IMR-90 (cell line): Measurements from ENCODE around the gene RBMS2. TPM values are rescaled to one million over a fixed set of nuclear protein-coding genes. Genes with fewer than 3 reads are reported as not detected.

ENCODE experiments used
- ATAC-seq: fragments of 200-7000 bp; cut with Tn5 transposase; 2 replicates; pipeline ENCODE4 v1.9.1; 2020; ENCODE audit warnings: low read depth, mild to moderate bottlenecking, moderate library complexity
- BruUV-seq: library from RNA; stranded (reverse); fragments of 400-500 nt; replicated peaks from 2 replicates; lab custom pipeline; 2021; lab: Mats Ljungman, UMichigan
- CTCF ChIA-PET: fragments of 300-600 bp; formaldehyde crosslinking; extraction: SDS; loops from one replicate; lab custom pipeline; 2021; ENCODE audit warnings: antibody characterized with exemption; lab: Yijun Ruan, JAX
- POLR2A ChIA-PET: fragments of 300-600 bp; sonication (Branson Sonifier 250); formaldehyde crosslinking; loops from one replicate; lab custom pipeline; 2022; ENCODE audit warnings: antibody characterized with exemption; ENCODE audit not compliant: unreplicated experiment; lab: Charles Lee
- DNase-seq: peaks from one replicate; pipeline ENCODE4 v3.0.0; 2013
- H2AFZ ChIP-seq: replicated peaks from 2 replicates; pipeline ENCODE3; 2013; ENCODE audit warnings: low read length, mild to moderate bottlenecking; ENCODE audit not compliant: poor library complexity
- H2AK5ac ChIP-seq: 2 replicates; pipeline ENCODE4 v1.6.1; 2013; ENCODE audit warnings: low read depth, low read length, inconsistent platforms
- H2AK9ac ChIP-seq: replicated peaks from 2 replicates; pipeline ENCODE3; 2013; ENCODE audit warnings: mild to moderate bottlenecking, low read depth, low read length, moderate library complexity; ENCODE audit not compliant: poor library complexity
- H2BK120ac ChIP-seq: 2 replicates; pipeline ENCODE4 v1.6.1; 2013; ENCODE audit warnings: low read depth, low read length, inconsistent platforms
- H2BK15ac ChIP-seq: 3 replicates; pipeline ENCODE4 v1.6.1; 2013; ENCODE audit warnings: low read depth, low read length, inconsistent platforms
- H2BK20ac ChIP-seq: 2 replicates; pipeline ENCODE4 v1.6.1; 2013; ENCODE audit warnings: low read depth, mild to moderate bottlenecking, inconsistent platforms, low read length, moderate library complexity
- H2BK5ac ChIP-seq: 2 replicates; pipeline ENCODE4 v1.6.1; 2013; ENCODE audit warnings: mild to moderate bottlenecking, low read depth, low read length, inconsistent platforms; ENCODE audit not compliant: poor library complexity, severe bottlenecking
- H3K14ac ChIP-seq: replicated peaks from 2 replicates; pipeline ENCODE4 v1.6.1; 2013; ENCODE audit warnings: low read depth, low read length, inconsistent platforms
- H3K18ac ChIP-seq: 2 replicates; pipeline ENCODE4 v1.6.1; 2013; ENCODE audit warnings: low read depth, low read length, control low read depth
- H3K23ac ChIP-seq: 2 replicates; pipeline ENCODE4 v1.6.1; 2013; ENCODE audit warnings: low read depth, low read length, inconsistent platforms
- H3K27ac ChIP-seq: 2 replicates; pipeline ENCODE4 v1.5.1; 2013; ENCODE audit warnings: mild to moderate bottlenecking, control low read depth, low read length; ENCODE audit not compliant: insufficient read depth
- H3K27me3 ChIP-seq: 2 replicates; pipeline ENCODE4 v1.6.1; 2013; ENCODE audit warnings: low read length; ENCODE audit not compliant: control insufficient read depth, insufficient read depth
- H3K36me3 ChIP-seq: 2 replicates; pipeline ENCODE4 v1.6.1; 2013; ENCODE audit warnings: low read length, mixed read lengths; ENCODE audit not compliant: control insufficient read depth, insufficient read depth
- H3K4ac ChIP-seq: 2 replicates; pipeline ENCODE4 v1.6.1; 2013; ENCODE audit warnings: low read depth, low read length, inconsistent platforms
- H3K4me1 ChIP-seq: 2 replicates; pipeline ENCODE4 v1.6.1; 2013; ENCODE audit warnings: low read length, mixed read lengths; ENCODE audit not compliant: control insufficient read depth, insufficient read depth
- H3K4me2 ChIP-seq: 2 replicates; pipeline ENCODE4 v1.6.1; 2013; ENCODE audit warnings: low read depth, mild to moderate bottlenecking, control low read depth, low read length, moderate library complexity
- H3K4me3 ChIP-seq: 2 replicates; pipeline ENCODE4 v1.5.1; 2013; ENCODE audit warnings: low read depth, mild to moderate bottlenecking, control low read depth, low read length, moderate library complexity; ENCODE audit not compliant: insufficient read depth
- H3K56ac ChIP-seq: 2 replicates; pipeline ENCODE4 v1.6.1; 2013; ENCODE audit warnings: low read length, inconsistent platforms; ENCODE audit not compliant: insufficient read depth; ENCODE audit errors: extremely low read depth
- H3K79me1 ChIP-seq, 2 experiments: 2 replicates each; pipeline ENCODE4 v1.6.1; 2013; ENCODE audit warnings: low read length in 2 of 2, inconsistent platforms in 1 of 2, low read depth in 1 of 2
- H3K9ac ChIP-seq: 2 replicates; pipeline ENCODE4 v1.6.1; 2013; ENCODE audit warnings: low read depth, low read length, control low read depth
- H3K9me1 ChIP-seq: 2 replicates; pipeline ENCODE4 v1.6.1; 2013; ENCODE audit warnings: low read length, inconsistent platforms; ENCODE audit not compliant: insufficient read depth
- H3K9me3 ChIP-seq: 2 replicates; pipeline ENCODE4 v1.6.1; 2013; ENCODE audit warnings: low read length; ENCODE audit not compliant: control insufficient read depth, insufficient read depth
- H4K20me1 ChIP-seq: 2 replicates; pipeline ENCODE4 v1.6.1; 2013; ENCODE audit warnings: low read length, inconsistent platforms; ENCODE audit not compliant: insufficient read depth
- H4K5ac ChIP-seq: 2 replicates; pipeline ENCODE4 v1.6.1; 2013; ENCODE audit warnings: mild to moderate bottlenecking, low read depth, low read length, control low read depth
- H4K8ac ChIP-seq, 2 experiments: 2 replicates each; pipeline ENCODE4 v1.6.1; 2013; ENCODE audit warnings: low read depth in 2 of 2, low read length in 2 of 2, control low read depth in 1 of 2, inconsistent platforms in 1 of 2
- H4K91ac ChIP-seq: 2 replicates; pipeline ENCODE4 v1.6.1; 2013; ENCODE audit warnings: low read depth, low read length, inconsistent platforms; ENCODE audit not compliant: insufficient read depth
- BHLHE40 ChIP-seq: fragments of 150-350 bp; IDR thresholded peaks from 2 replicates; pipeline ENCODE4 v1.6.1; 2016; ENCODE audit warnings: mild to moderate bottlenecking, low read depth, low read length
- CEBPB ChIP-seq: IDR thresholded peaks from 2 replicates; pipeline ENCODE4 v1.6.1; 2012; ENCODE audit warnings: low read depth, low read length, improper control_type of control experiment
- ELK1 ChIP-seq: fragments of 150-350 bp; IDR thresholded peaks from 2 replicates; pipeline ENCODE4 v1.6.1; 2016; ENCODE audit warnings: low read depth, mild to moderate bottlenecking, low read length, moderate library complexity, borderline replicate concordance
- MAFK ChIP-seq: IDR thresholded peaks from 2 replicates; pipeline ENCODE4 v1.6.1; 2012; ENCODE audit warnings: low read depth, low read length, improper control_type of control experiment
- MAZ ChIP-seq: IDR thresholded peaks from 2 replicates; pipeline ENCODE4 v1.6.1; 2012; ENCODE audit warnings: low read depth, mild to moderate bottlenecking, low read length, improper control_type of control experiment, moderate library complexity, borderline replicate concordance
- MXI1 ChIP-seq: IDR thresholded peaks from 2 replicates; pipeline ENCODE4 v1.6.1; 2012; ENCODE audit warnings: low read depth, mild to moderate bottlenecking, low read length, moderate library complexity, borderline replicate concordance
- RAD21 ChIP-seq: IDR thresholded peaks from 2 replicates; pipeline ENCODE4 v1.6.1; 2012; ENCODE audit warnings: low read length, improper control_type of control experiment
- RFX5 ChIP-seq: IDR thresholded peaks from 2 replicates; pipeline ENCODE4 v1.8.0; 2012; ENCODE audit warnings: low read depth, mild to moderate bottlenecking, low read length, moderate library complexity
- WGBS, 2 experiments: methylation state at CpG; one replicate each; pipeline versions ENCODE4 v1.1.5 to v1.1.7; 2013; ENCODE audit warnings: missing lambda C conversion rate in 2 of 2; ENCODE audit not compliant: insufficient read length in 1 of 2; ENCODE audit errors: extremely low coverage in 2 of 2; 5-methylcytosine and 5-hydroxymethylcytosine counted together
- dilution Hi-C: fragments of 300-500 bp; cut with HindIII; formaldehyde crosslinking; loops from one replicate; pipeline ENCODE4 v1.14.3; 2018; ENCODE audit warnings: low sequenced_read_pairs; ENCODE audit not compliant: unreplicated experiment
- in situ Hi-C: fragments of 300-500 bp; cut with MboI; formaldehyde crosslinking; loops from 3 replicates; pipeline ENCODE4 v1.14.3; 2019; ENCODE audit warnings: low sequenced_read_pairs, inconsistent platforms, mixed read lengths
- intact Hi-C: fragments of 100-400 bp; cut with micrococcal nuclease; formaldehyde crosslinking; loops from 2 replicates; pipeline ENCODE4 v1.10.0; 2022
- polyA plus RNA-seq, 3 experiments: library from polyadenylated mRNA; depleted of rRNA; stranded (reverse); fragments of >200 nt; gene quantifications; 2 replicates each; pipeline ENCODE4 v1.2.3, GENCODE V29; 2012; ENCODE audit warnings: low replicate concordance in 1 of 3
- total RNA-seq: library from RNA; depleted of rRNA; stranded (reverse); fragments of >200 nt; gene quantifications from 2 replicates; pipeline ENCODE4 v1.2.3, GENCODE V29; 2012

Gene RBMS2
- total and polyA plus RNA-seq, 2 of the 4 experiments (the other 2 are of a cell fraction) = 38.0 to 43.6 TPM

DNA sequence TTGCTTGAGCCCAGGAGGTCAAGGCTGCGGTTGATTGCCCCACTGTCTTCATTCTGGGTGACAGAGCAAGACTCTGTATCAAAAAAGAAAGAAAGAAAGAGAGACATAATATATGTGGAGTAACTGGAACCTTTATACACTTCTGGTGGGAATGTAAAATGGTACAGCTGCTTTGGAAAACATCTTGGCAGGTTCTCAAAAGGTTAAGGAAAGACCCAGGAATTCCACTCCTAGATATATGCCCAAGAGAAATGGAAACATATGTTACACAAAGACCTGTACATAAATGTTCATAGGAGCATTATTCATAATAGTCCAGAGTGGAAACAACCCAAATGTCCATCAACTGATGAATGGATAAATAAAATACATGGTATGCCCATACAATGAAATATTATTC, 7.2 kb downstream of the RBMS2 start (continued):
- TF ChIP-seq ELK1 (no peak), BHLHE40 (no peak), MXI1 (no peak)

- intact Hi-C loops (no loop called here), in situ Hi-C loops (no loop called here), dilution Hi-C loops (no loop called here)
- no peak overlapping the region for H3K4me2 ChIP-seq
- peak overlapping the region; percentile 48; the same call in 1 of the 2 replicates for H2AK5ac ChIP-seq
- H2BK120ac ChIP-seq = peak overlapping the region; percentile 4; the same call in 1 of the 2 replicates
- H3K27ac ChIP-seq = peak overlapping the region; percentile 11; the same call in 1 of the 2 replicates
- H2AK9ac ChIP-seq = no peak overlapping the region
- H4K8ac ChIP-seq = peak overlapping the region in 1 of 2 experiments; percentile 27; a peak in 2 of 4 replicates
- H3K9me3 ChIP-seq = no peaks in the 10 kb centered on the region
- H2BK5ac ChIP-seq = peak overlapping the region; percentile 28
- no peak overlapping the region for H3K9ac ChIP-seq
- peaks cover 15% of the 10 kb centered on the region for H3K4me1 ChIP-seq
- no TSS peak for BruUV-seq
- POLR2A ChIA-PET = no interaction called here
- H3K18ac ChIP-seq = no peak overlapping the region; the same call in 1 of the 2 replicates
- 92% methylated on average over 3 of the region's 4 CpGs; no CpG with 5 or more reads in 1 of the 2 experiments for WGBS, 2 experiments
- peaks cover 23% of the 10 kb centered on the region for H4K20me1 ChIP-seq
- 0 out of 2 replicates have a peak overlapping the region, but pooled peaks have one; percentile 20 for H3K14ac ChIP-seq
- no peak for TF ChIP-seq MAZ
- TF ChIP-seq MAFK = no peak
- no peak for TF ChIP-seq ELK1
- no peak for TF ChIP-seq MXI1
- TF ChIP-seq RFX5 = no peak
- TF ChIP-seq CEBPB = 0 out of 2 replicates have a peak, but pooled peaks have one; percentile 34
- no peak for TF ChIP-seq RAD21
- no peak overlapping the region for H2BK20ac ChIP-seq
- DNase-seq (no peak), ATAC-seq (no peak)
- H3K4me3 ChIP-seq = no peak overlapping the region
- H3K23ac ChIP-seq = peak overlapping the region; percentile 23; the same call in 1 of the 2 replicates
- H2AFZ ChIP-seq = no peak overlapping the region
- peaks cover 0 to 42% of the 10 kb centered on the region in 2 experiments; a peak in 2 of 4 replicates for H3K79me1 ChIP-seq
- no peaks in the 10 kb centered on the region for H3K27me3 ChIP-seq
- peaks cover 13% of the 10 kb centered on the region for H3K9me1 ChIP-seq
- H4K91ac ChIP-seq = no peak overlapping the region
- H2BK15ac ChIP-seq = 0 out of 3 replicates have a peak overlapping the region, but pooled peaks have one; percentile 51
- CTCF ChIA-PET = no interaction called here
- no peak overlapping the region for H3K56ac ChIP-seq
- peak overlapping the region; percentile 19 for H3K4ac ChIP-seq
- H3K36me3 ChIP-seq = peaks cover 9% of the 10 kb centered on the region
- peak overlapping the region; percentile 32; the same call in 1 of the 2 replicates for H4K5ac ChIP-seq
Measured at GRCh38 chr12:56529656-56530055, 8.0 kb downstream of the RBMS2 start.
